Measurements from ENCODE around the gene DNMBP. TPM values are rescaled to one million over a fixed set of nuclear protein-coding genes. Genes with fewer than 3 reads are reported as not detected.
"Not testable (repeated sequence)": the region's sequence is repeated elsewhere in the genome, so short reads cannot be mapped to it uniquely, and the experiment has no call there.

Gene DNMBP
- total and polyA plus RNA-seq, 2 of the 4 experiments (the other 2 are of a cell fraction): 10.9 to 13.6 TPM

DNA sequence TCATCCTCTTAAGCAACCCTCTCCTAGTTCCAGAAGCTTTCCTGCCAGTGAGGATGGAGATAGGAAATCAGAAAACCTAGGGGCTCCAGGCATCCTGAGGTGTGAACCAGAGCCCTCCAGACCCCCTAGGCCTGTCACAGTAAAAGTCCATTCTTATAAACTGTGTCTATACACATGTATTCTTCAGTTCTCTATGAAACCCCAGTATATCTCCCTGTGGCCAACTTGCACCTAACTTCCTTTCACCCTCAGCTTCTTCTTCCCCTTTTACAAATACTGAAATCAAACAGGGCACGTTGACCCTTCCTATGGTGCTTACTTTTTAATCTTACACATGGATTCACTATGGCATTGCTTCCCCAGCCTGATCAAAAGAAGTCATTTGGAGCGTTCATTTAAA, 168.9 kb downstream of the DNMBP start:
- BruUV-seq (replicated peaks); H2AFZ ChIP-seq (replicated peaks; ENCODE audit: low read length, poor library complexity); H3K18ac ChIP-seq (ENCODE audit: low read depth, low read length); DNase-seq; H2BK15ac ChIP-seq (ENCODE audit: low read depth, low read length); H3K14ac ChIP-seq (replicated peaks; ENCODE audit: low read depth, low read length); H3K23ac ChIP-seq (ENCODE audit: low read depth, low read length); H3K4ac ChIP-seq (ENCODE audit: low read depth, low read length); H3K56ac ChIP-seq (ENCODE audit: extremely low read depth, insufficient read depth, low read length); ATAC-seq (ENCODE audit: low read depth); H3K4me1 ChIP-seq (ENCODE audit: control insufficient read depth, insufficient read depth, low read length); H3K36me3 ChIP-seq (ENCODE audit: control insufficient read depth, insufficient read depth, low read length); H4K8ac ChIP-seq (ENCODE audit: low read depth in 2 of 2, low read length in 2 of 2); H2BK20ac ChIP-seq (ENCODE audit: low read depth, low read length); CTCF ChIA-PET; H3K79me1 ChIP-seq (ENCODE audit: low read depth in 1 of 2, low read length in 2 of 2); H3K9ac ChIP-seq (ENCODE audit: low read depth, low read length); POLR2A ChIA-PET (ENCODE audit: unreplicated experiment); H3K4me2 ChIP-seq (ENCODE audit: low read depth, low read length); H3K9me3 ChIP-seq (ENCODE audit: control insufficient read depth, insufficient read depth, low read length); H4K5ac ChIP-seq (ENCODE audit: low read depth, low read length); H4K20me1 ChIP-seq (ENCODE audit: insufficient read depth, low read length); dilution Hi-C loops (cut with HindIII; ENCODE audit: low sequenced_read_pairs, unreplicated experiment); H3K27me3 ChIP-seq (ENCODE audit: control insufficient read depth, insufficient read depth, low read length); H3K9me1 ChIP-seq (ENCODE audit: insufficient read depth, low read length); H2BK120ac ChIP-seq (ENCODE audit: low read depth, low read length); H3K4me3 ChIP-seq (ENCODE audit: insufficient read depth, low read depth, low read length); H2AK5ac ChIP-seq (ENCODE audit: low read depth, low read length); H2AK9ac ChIP-seq (replicated peaks; ENCODE audit: low read depth, low read length, poor library complexity); H2BK5ac ChIP-seq (ENCODE audit: low read depth, low read length, poor library complexity, severe bottlenecking); H3K27ac ChIP-seq (ENCODE audit: insufficient read depth, low read length); H4K91ac ChIP-seq (ENCODE audit: insufficient read depth, low read depth, low read length): not testable (repeated sequence)
- in situ Hi-C loops (cut with MboI; ENCODE audit: low sequenced_read_pairs): loop anchor here (10.0 kb wide), 1 partner anchor 344 kb away; the partner anchor contains the start of gene ERLIN1
- 89% methylated on average over 2 of the region's 2 CpGs; no CpG with 5 or more reads in 1 of the 2 experiments for WGBS, 2 experiments (ENCODE audit: extremely low coverage in 2 of 2, insufficient read length in 1 of 2)
- intact Hi-C loops (cut with micrococcal nuclease): loop anchor here (10.0 kb wide), 1 partner anchor 206 kb away; no protein-coding TSS in a partner anchor
